HuH-7.5 (cell line): ENCODE measurements around the gene C20orf141.
A peak's percentile ranks its signal among the peaks of the same experiment; 100 is the strongest.
"Not testable (repeated sequence)": the region's sequence is repeated elsewhere in the genome, so short reads cannot be mapped to it uniquely, and the experiment has no call there.

Experiments
- DNase-seq: peaks from one replicate; pipeline ENCODE4 v3.0.0; 2011; ENCODE audit warnings: low spot score

Gene C20orf141

GRCh38 chr20:2820896-2821869, 6.4 kb downstream of the C20orf141 start:
- no peak for DNase-seq

GRCh38 chr20:2822073-2822472, 7.3 kb downstream of the C20orf141 start:
- DNase-seq = no peak

GRCh38 chr20:2825761-2826160, 11.0 kb downstream of the C20orf141 start:
- DNase-seq = no peak

- no peak for DNase-seq
These were observed 11.9 kb downstream of the C20orf141 start for GRCh38 chr20:2826655-2827054.

GRCh38 chr20:2829376-2829775, 14.6 kb downstream of the C20orf141 start:
- no peak for DNase-seq

- not testable (repeated sequence) for DNase-seq
These were observed 16.4 kb downstream of the C20orf141 start for GRCh38 chr20:2831206-2831605.

GRCh38 chr20:2833761-2834160, 19.0 kb downstream of the C20orf141 start:
- DNase-seq = no peak

- no peak for DNase-seq
These were observed 19.8 kb downstream of the C20orf141 start for GRCh38 chr20:2834401-2835110.

GRCh38 chr20:2835331-2835796, 20.6 kb downstream of the C20orf141 start:
- DNase-seq = no peak

GRCh38 chr20:2836035-2836434, 21.2 kb downstream of the C20orf141 start:
- DNase-seq = no peak

- DNase-seq = no peak
These were observed 22.6 kb downstream of the C20orf141 start for GRCh38 chr20:2837221-2837960.

- no peak for DNase-seq
These were observed 23.5 kb downstream of the C20orf141 start for GRCh38 chr20:2838170-2838797.

- DNase-seq = no peak
These were observed 24.3 kb downstream of the C20orf141 start for GRCh38 chr20:2838847-2839671.

GRCh38 chr20:2839732-2840137, 24.9 kb downstream of the C20orf141 start:
- DNase-seq = no peak

GRCh38 chr20:2840138-2840966, 25.6 kb downstream of the C20orf141 start, which contains the start of the genes PCED1A and VPS16:
Gene PCED1A, minus strand, starts transcription at chr20:2840655. Its CDS starts 743 bp downstream, at chr20:2839912.
Gene VPS16, plus strand, starts transcription at chr20:2840745. Its CDS starts 30 bp downstream, at chr20:2840775.
- DNase-seq = peak; percentile 99

GRCh38 chr20:2840967-2841531, 26.3 kb downstream of the C20orf141 start:
- DNase-seq = peak; percentile 86

- no peak for DNase-seq
These were observed 30.8 kb downstream of the C20orf141 start for GRCh38 chr20:2845607-2846006.

GRCh38 chr20:2846698-2847097, 31.9 kb downstream of the C20orf141 start:
- no peak for DNase-seq

- DNase-seq = no peak
These were observed 33.0 kb downstream of the C20orf141 start for GRCh38 chr20:2847802-2848201.
